ENCODE measurements around the gene MRPS27.

Gene MRPS27

DNA sequence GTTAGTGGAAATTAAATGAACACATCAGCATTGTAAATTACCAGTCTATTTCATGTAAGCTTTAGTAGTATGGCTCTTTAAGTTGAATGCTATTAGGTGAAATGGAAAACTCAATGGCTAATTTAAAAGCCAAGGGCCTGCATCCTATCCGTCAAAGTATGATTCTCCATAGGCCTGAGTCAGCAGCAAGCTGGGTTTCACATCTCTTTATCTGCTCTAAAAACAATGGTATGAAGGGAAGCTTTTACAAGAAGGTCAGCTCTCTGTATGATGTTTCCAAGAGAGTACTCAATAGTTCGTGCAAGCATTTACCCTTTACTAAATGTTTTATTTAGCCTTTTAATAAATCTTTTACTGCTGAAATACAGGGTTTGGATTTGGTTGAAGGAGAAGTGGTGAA lies 149.9 kb downstream of the MRPS27 start:
- DNase-seq (ENCODE audit: low read depth in 2 of 2) = no peak
